ENCODE data around the gene LPP. TPM values are rescaled to one million over a fixed set of nuclear protein-coding genes. Genes with fewer than 3 reads are reported as not detected.

Gene LPP
- total and polyA plus RNA-seq, 2 of the 13 experiments (the other 11 are each of a cell fraction or from before 2014, with no cell fraction given) = 19.2 to 29.9 TPM

DNA sequence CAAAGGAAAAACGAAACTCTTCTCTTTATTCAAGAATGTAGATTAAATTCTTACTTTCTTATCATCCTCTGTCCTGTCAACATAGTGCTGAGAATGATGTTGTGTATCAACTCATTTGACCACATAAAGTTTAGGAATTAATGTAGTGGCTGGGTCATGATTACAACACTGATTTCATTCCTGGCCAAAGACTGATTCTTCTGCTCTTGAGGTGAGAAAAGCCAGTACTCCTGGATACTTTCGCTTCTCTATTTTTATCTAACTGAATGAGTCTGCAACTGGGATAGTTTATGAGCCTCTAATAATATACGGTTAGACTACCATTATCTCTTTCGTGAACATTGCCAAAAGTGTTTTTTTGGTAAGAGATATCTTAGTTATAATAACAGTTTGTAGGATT, 173.0 kb downstream of the LPP start (continued):
- TF ChIP-seq, protein P1, sequence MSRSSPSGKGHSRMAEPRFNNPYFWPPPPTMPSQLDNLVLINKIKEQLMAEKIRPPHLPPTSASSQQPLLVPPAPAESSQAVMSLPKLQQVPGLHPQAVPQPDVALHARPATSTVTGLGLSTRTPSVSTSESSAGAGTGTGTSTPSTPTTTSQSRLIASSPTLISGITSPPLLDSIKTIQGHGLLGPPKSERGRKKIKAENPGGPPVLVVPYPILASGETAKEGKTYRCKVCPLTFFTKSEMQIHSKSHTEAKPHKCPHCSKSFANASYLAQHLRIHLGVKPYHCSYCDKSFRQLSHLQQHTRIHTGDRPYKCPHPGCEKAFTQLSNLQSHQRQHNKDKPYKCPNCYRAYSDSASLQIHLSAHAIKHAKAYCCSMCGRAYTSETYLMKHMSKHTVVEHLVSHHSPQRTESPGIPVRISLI (CRISPR knock-in tag; IDR thresholded peaks at IDR 0.05; ENCODE audit: borderline replicate concordance) = no peak
- no peak for TF ChIP-seq MAFF (IDR thresholded peaks at IDR 0.05; ENCODE audit: low read depth, low read length)
- TF ChIP-seq GTF3A (CRISPR knock-in tag; conservative IDR thresholded peaks at IDR 0.05) = no peak
- TF ChIP-seq ZNF136 (CRISPR knock-in tag; IDR thresholded peaks at IDR 0.05; ENCODE audit: low read depth) = no peak
- no peak for TF ChIP-seq BORCS8-MEF2B (CRISPR knock-in tag; IDR thresholded peaks at IDR 0.05)
- TF ChIP-seq, protein P2, sequence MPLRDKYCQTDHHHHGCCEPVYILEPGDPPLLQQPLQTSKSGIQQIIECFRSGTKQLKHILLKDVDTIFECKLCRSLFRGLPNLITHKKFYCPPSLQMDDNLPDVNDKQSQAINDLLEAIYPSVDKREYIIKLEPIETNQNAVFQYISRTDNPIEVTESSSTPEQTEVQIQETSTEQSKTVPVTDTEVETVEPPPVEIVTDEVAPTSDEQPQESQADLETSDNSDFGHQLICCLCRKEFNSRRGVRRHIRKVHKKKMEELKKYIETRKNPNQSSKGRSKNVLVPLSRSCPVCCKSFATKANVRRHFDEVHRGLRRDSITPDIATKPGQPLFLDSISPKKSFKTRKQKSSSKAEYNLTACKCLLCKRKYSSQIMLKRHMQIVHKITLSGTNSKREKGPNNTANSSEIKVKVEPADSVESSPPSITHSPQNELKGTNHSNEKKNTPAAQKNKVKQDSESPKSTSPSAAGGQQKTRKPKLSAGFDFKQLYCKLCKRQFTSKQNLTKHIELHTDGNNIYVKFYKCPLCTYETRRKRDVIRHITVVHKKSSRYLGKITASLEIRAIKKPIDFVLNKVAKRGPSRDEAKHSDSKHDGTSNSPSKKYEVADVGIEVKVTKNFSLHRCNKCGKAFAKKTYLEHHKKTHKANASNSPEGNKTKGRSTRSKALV (CRISPR knock-in tag; IDR thresholded peaks at IDR 0.05) = no peak
- TF ChIP-seq SNRNP70 (IDR thresholded peaks at IDR 0.05; ENCODE audit: low read depth, low read length) = no peak

DNA sequence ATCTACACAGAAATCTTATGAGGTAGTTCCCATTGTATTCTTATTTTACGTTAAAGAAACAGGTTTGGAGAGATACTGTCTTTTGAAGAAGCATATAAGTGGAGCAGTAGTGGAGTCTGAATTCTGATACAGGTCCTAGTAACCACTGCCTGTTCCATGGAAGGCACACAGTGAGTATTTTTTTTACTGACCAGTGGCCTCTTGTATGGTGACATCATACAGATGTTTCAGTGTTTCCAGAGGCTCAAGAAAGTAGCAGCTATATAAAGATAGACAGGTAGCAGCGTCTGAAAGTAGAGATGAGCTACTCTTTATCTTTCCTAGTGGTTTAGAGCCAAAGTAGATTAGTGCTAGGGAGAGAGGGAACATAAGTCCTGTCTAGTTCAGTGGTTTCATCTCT, 173.5 kb downstream of the LPP start:
- no TSS peak for BruUV-seq (replicated peaks)

More for the DNA sequence above, 173.5 kb downstream of the LPP start:
- peaks cover 9% of the 10 kb centered on the region for H3K79me2 ChIP-seq (ENCODE audit: insufficient read depth, low read length)
- no peaks in the 10 kb centered on the region for H4K20me1 ChIP-seq (ENCODE audit: insufficient read depth, low read length)
- H3K27ac ChIP-seq (ENCODE audit: extremely low read length, insufficient read depth, low read length) = no peak overlapping the region
- DNase-seq (ENCODE audit: low spot score) = no peak
- H2AFZ ChIP-seq (ENCODE audit: low read length) = no peak overlapping the region
- POLR2A ChIA-PET = no interaction called here
- H3K9ac ChIP-seq (ENCODE audit: insufficient read depth, low read depth, low read length) = no peak overlapping the region
- CTCF ChIA-PET (ENCODE audit: low intra/inter-chr PET ratio, low total read pairs) = no interaction called here
- H3K4me2 ChIP-seq (ENCODE audit: low read depth, low read length) = no peak overlapping the region
- TF ChIP-seq ZNF772 (CRISPR knock-in tag; IDR thresholded peaks at IDR 0.05) (no peak), ATF7 (IDR thresholded peaks at IDR 0.05) (peak; percentile 35; the same call in 1 of the 2 replicates), ATF7 (CRISPR knock-in tag; IDR thresholded peaks at IDR 0.05) (no peak), ZFP90 (CRISPR knock-in tag; IDR thresholded peaks at IDR 0.05; ENCODE audit: borderline replicate concordance) (no peak), EED (CRISPR knock-in tag; IDR thresholded peaks at IDR 0.05) (no peak)
- 0 out of 5 replicates have a peak, but pooled peaks cover 0 to 9% of the 10 kb centered on the region in 2 experiments for H3K36me3 ChIP-seq (replicated peaks in 1 of 2; ENCODE audit: control insufficient read depth in 1 of 2, insufficient read depth in 2 of 2, low read length in 2 of 2)
- in situ Hi-C loops (cut with HindIII; ENCODE audit: extremely low pct_ligation_motif_present, low pct_unique_long_range_greater_than_20kb) = no loop called here
- intact Hi-C loops (cut with micrococcal nuclease; ENCODE audit: unreplicated experiment) = no loop called here
- no peaks in the 10 kb centered on the region for H3K9me3 ChIP-seq (ENCODE audit: low read length)
- H3K27me3 ChIP-seq (ENCODE audit: control insufficient read depth in 1 of 2, insufficient read depth in 2 of 2, low read length in 2 of 2) = no peaks in the 10 kb centered on the region
- peaks cover 6% of the 10 kb centered on the region; the same call in 1 of the 2 replicates for H3K4me1 ChIP-seq (ENCODE audit: insufficient read depth, low read length)
- FAIRE-seq = no peak
- WGBS (ENCODE audit: low lambda C conversion rate) = 98% methylated on average over 2 of the region's 2 CpGs
- ATAC-seq = no peak
- no peak overlapping the region for H3K4me3 ChIP-seq (replicated peaks in 1 of 3; ENCODE audit: insufficient read depth in 1 of 3, low read depth in 2 of 3, low read length in 3 of 3)
